ENCODE data around the gene SCFD1.
"Not testable (repeated sequence)": the region's sequence is repeated elsewhere in the genome, so short reads cannot be mapped to it uniquely, and the experiment has no call there.

The SCFD1 gene

DNA sequence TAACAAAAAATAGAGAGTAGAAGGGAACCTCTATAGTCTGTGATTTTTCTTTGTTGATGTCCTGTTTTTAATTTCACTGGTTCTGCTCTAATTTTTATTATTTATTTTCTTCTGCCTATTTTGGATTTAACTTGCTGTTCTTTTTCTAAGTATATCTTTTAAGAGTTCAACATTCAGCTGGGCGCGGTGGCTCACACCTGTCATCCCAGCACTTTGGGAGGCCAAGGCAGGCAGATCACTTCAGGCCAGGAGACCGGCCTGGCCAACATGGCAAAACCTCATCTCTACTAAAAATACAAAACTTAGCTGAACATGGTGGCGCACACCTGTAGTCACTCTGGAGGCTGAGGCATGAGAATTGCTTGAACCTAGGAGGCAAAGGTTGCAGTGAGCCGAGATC is 58.7 kb downstream of the SCFD1 start:
- not testable (repeated sequence) for DNase-seq

DNA sequence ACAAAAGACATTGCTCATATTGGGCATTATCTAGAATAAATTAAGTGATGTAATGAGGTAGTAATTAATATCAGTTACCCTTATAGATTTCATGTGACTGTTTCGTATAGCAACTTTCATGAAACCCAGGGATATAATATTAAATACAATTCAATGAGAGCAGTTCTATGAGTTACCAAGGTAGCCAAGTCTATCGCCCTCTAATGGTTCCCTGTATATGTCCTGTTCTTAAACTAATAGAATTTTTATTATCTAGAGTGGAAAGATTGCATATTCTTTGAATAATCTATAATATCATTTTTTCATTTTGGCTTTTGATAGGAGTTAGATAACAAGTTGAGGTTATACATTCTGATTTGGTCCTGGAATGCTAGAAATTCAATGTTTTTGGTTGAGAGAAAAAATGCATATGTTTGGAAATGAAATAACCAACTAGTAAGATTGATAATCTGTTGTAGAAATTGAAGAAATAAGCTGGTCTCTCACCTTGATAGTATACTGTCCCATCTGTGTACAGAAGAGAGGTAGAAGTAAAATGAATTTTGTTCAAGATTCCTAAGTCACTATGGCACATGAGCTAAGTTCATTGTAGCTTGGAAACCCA is 59.7 kb downstream of the SCFD1 start:
- no peak for DNase-seq

DNA sequence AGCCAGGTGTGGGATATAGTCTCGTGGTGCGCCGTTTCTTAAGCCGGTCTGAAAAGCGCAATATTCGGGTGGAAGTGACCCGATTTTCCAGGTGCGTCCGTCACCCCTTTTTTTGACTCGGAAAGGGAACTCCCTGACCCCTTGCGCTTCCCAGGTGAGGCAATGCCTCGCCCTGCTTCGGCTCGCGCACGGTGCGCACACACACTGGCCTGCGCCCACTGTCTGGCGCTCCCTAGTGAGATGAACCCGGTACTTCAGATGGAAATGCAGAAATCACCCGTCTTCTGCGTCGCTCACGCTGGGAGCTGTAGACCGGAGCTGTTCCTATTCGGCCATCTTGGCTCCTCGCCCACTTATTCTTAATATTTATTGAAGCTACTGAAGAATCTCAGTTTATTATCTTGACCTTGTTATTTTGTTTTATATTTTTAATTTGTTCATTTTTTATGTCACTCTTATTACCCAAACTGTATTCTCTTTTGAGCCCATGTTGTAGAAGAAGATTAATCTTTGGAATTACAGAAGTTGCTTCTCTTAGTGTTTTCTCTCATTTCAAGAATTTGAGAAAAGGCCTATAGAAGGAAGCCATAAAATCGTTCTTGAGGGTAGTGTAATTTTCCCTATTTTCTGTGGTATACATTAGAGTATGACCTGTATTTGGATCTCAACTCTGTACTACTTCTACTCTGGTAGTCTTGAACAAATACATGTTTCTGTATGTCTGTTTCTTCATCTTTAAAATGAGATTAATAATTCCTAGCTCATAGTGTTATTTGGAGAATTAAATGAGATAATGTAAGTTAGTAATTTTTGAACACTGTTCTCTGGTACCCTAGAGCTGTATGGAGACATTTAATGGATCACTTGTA is 68.6 kb downstream of the SCFD1 start:
- DNase-seq = not testable (repeated sequence)

DNA sequence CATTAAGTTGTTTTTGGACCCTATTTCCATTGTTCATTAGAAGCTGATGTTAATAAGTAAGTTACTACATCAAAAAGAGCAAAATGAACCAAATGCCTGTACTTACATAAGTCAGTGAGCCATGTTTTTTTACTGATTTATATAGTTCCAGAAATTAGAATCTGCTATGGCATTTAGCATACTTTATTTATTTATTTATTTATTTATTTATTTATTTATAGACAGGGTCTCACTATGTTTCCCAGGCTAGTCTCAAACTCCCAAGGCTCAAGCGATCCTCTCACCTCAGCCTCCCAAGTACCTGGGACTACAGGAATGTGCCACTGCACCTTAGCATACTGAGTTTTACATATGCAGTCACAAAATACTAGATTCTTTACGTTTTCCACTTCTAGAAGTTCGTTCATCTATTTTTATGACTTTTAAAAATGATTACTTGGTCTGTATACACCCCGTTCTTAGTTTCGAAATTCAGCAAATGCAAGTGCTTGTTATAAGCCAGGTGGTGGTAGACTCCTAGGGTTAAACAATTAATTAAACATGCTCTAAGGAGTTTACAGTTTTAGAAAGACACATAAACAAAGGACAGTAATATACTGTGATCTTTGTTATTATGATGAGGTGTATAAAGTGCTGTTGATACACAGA is 69.8 kb downstream of the SCFD1 start:
- DNase-seq = no peak

DNA sequence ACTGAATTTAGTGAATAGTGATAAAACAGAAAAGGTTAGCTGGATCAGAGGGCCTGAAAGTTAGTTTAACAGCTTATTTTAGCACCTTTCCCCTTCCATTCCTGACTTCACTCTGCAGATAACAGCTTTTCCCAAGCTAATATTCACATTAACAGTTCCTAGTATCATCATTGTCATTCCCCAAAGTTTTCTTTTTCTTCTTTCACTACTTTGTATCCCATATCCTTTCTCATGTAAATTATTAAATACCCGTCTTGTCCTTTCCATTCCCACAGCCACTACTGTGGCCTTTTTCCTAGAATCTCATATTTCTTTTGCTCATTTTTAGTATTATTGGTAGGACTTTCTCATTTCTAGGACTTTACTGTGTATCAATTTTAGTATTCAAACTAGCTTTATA is 70.5 kb downstream of the SCFD1 start:
- DNase-seq = no peak

DNA sequence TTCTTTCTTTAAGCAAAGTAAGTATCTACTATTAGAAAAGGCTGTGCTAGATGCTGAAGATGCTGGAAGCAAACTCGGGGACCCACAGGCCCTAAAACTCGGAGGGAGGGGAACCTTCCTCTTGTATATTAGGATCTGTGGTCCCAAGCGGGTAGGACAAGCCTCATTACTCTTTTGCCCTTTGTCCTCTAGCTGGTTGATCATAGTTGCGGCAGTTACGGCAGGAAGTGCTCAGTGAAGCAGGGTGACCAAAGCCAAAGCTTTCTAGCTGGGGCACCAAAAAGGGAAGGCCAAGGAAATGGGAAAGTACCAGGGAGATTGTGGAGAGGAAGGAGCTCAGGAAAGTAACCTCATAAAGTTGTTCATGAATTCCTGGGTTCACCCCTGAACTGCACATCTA is 76.3 kb downstream of the SCFD1 start:
- no peak for DNase-seq

DNA sequence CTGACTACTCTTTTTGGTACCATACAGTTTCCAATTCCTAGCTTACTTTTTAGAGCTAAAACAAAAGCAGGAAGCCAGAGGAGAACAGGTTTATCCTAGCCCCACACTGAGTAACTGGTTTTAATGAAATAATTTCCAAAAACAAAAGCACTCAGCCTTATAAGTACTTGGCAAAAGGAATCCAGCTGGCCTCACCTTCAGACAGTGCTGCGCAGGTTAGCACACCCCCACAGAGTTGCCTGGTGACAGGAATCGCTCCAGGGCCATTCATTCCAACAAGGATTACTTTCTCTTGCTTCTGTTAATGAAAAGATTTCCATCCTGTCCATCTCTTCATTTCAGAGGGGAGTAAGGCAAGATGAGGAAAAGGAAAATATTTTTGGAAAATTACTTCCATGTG is 84.6 kb downstream of the SCFD1 start:
- DNase-seq = no peak

DNA sequence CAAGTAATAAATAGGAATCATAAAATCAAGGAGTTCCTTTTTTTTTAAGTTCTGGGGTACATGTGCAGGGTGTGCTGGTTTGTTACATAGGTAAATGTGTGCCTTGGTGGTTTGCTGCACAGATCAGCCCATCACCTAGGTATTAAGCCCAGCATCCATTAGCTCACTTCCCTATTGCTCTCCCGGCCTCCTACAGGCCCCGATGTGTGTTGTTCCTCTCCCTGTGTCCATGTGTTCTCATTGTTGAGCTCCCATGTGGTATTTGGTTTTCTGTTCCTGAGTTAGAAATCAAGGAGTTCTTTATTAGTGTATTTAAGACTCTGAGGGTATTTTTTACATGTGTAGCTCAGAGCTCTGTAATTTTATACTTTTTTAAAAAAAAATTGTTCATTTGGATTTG is 86.0 kb downstream of the SCFD1 start:
- no peak for DNase-seq

DNA sequence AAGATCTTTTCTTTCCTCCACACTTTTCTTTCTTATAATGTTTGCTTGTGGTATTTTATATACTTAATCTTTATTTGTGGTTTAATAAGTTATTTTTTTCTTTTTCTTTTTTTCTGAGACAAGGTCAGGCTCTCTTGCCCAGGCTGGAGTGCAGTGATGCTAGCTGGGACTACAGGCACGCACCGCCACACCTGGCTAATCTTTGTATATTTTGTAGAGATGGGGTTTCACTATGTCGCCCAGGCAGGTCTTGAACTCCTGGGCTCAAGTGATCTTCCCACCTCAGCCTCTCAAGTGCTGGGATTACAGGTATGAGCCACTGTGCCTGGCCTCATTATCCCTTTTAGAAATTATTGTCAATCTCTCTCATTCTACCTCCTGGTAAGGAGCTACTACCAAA is 87.1 kb downstream of the SCFD1 start:
- no peak for DNase-seq

DNA sequence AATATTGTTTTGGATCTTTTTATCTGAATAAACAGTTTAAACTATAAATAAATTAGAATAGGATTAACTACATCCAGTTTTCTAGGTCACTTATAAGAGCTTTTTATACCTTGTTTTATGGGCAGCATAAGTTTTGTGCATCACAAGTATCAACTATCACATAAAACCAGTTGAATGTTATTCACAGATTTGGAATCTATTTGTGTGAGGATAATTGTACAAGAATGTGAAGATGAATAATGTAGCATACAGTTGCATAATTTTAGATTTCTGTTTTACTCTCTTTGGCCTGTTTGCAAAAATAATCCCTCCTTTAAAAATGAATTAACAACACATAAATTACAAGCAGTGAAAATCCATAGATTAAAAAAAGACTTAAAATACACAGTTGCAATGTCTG is 88.8 kb downstream of the SCFD1 start:
- DNase-seq = no peak

DNA sequence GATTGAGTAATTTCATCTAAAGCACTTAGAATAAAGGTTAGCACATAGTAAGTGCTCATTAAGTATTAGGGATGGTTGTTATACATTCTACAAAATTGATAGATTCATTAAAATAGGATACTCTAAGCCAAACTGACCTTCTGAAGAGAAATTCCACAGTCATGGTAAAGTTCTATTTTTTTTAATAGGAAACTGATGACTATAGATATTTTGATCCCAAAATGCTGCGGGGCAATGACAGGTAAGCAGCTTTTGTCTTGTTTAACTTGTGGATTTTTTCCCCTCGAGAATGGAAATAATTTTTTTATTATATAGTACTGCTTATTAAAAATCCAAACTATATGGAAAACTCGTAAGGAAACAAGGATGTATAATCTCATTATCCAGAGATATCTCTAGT is 97.0 kb downstream of the SCFD1 start:
- no peak for DNase-seq

DNA sequence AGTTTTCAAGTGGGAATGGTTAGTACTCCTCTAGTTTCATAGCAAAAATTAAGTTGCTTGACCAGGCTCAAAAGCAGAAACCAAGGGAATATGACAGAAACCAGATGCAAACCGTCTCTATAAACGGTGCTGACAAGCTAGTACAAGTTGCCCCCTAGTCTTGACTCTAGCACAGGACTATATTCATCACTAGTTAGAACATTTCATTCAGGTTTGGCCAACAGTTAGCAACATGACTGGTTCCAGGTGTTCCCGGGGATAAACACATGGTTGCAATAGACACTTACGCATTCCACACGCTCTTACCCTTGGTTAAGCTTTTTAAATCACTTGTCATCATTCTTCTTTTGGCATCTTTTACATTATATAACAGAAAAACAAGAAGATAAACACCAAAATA is 103.6 kb downstream of the SCFD1 start:
- DNase-seq = no peak

DNA sequence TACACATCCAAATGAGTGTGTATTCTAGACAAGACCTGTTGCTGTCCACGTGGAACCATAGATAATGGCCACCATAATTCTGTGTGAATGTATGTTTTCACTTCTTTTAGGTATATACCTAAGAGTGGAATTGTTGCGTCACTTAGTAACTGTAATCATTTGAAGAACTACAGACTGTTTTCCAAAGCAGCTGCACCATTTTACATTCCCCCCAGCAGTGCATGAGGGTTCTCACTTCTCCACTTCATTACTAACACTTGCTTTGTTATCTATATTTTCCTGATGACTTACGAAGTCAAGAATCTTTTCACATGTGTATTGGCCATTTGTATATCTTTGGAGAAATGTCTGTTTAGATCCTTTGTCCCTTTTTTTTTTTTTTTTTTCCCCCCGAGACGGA is 106.4 kb downstream of the SCFD1 start:
- no peak for DNase-seq

DNA sequence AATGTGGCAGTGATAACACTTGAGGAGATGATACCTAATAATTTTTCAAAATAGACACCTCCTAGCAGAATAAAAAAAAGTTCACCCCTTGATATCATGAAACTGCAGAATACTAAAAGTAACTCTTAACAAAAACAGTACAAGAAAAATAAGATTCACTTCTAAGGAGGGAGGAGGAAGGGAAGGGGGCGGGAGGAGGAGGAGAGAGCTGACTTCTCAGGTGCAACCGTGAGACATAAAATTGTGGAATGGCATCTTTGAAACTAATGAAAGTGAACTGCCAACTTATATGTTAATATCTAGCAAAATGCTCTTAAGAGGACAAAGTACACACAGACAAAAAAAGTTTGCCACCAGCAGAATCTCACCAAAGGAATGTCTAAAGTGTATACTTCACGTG is 115.8 kb downstream of the SCFD1 start:
- DNase-seq = no peak

DNA sequence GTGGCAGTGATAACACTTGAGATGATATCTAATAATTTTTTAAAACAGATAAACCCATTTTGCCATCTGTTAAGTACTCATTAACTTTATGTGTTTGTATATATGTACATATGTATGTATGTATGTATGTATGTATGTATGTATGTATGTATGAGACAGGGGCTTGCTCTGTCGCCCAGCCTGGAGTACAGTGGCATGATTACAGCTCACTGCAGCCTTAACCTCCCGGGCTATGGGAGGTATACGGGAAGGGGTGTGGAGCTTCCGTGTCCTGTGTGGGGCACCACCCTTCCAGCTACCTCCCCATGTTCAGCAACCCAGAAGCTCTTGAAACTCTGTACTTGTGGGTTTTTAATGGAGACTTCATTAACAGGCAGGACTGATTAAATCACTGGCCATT is 116.9 kb downstream of the SCFD1 start:
- DNase-seq = no peak

DNA sequence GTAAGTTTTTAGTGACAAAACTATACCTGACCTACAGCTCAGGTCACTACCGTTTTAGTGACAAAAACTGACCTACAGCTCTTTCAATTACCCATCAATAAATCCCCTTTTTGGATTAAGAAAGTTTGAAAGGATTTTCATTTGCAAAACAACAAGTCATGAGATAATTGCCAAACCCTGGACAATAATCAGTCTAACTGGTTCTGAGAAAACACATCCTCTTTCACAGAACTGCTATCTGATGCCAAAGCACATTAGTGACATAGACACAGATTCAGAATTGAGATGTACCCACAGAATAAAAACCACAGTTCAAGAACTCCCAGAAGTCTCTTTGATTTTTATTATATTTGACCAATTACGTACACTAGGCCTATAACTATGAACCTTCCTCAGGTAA is 126.2 kb downstream of the SCFD1 start:
- no peak for DNase-seq

DNA sequence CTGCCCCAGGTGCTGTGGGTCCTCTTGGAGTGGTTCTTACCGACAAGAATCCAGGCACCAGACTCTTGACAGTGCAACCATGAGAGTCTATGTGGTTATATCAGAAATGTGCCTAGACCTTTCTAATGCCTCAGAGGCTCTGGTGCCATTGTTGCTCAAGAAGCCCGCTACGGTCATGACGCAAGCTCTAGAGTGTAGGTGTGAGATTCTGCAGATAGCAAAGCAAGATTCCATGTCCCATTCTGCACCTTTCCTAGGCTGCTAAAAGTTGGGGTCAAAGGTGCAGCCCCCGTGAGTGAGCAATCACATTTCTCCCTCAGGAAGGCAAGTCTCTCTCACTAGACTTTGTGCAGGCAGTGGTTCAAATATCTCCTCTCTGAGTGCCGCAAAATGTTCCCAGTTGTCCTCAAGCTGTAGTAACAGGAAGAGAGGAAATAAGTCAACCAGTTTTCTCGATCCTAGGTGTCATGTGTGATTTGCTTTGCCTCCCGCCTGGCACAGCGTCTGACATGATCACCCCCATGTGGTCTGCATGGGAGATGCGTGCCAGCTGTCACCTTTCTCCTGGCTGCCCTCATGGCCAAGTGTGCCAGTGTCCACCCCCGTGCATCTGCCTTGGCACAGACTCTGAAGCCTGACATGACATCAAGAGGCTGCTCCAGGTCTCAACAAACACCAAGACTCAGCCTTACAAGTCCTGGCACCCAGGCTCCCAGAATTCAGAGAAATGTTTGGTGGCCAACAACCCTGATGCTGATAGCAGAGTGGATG is 129.7 kb downstream of the SCFD1 start:
- DNase-seq = no peak

DNA sequence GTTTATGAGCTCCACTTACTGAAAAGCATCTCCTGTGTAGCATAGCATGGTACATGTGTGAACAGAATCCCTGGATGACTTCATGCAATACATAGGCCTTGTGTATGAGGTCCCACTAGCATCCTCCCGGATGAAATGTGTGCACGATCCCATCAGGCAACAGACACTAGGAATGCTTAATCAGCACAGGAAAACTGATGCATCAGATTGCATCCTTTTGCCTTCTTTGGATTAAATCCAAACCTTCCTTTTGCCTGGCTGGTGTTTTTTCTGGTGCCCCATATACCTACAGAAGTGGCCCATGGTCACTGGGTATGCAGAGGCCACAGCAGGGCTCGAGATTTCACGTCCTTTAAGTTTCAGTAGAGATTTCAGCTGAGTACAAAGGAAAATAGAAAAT is 131.3 kb downstream of the SCFD1 start:
- DNase-seq = no peak

DNA sequence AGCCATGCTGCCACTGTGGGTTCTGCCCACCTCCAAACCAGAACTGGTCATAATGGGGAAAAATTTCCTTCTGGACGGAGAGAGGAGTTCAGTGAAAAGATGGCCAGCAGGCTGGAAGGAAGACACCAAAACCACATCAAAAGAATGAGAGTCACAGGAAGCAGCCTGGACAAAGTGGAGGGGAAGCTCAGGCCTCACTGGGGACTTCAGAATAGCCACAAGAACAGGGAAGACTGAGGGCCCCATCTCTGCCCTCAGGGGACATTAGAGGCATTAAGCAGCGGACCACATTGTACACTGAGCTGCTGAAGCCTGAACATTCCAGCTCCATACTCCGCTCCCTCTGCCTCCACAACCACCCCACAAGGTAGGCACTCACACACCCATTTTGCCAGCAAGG is 132.7 kb downstream of the SCFD1 start:
- DNase-seq = no peak

DNA sequence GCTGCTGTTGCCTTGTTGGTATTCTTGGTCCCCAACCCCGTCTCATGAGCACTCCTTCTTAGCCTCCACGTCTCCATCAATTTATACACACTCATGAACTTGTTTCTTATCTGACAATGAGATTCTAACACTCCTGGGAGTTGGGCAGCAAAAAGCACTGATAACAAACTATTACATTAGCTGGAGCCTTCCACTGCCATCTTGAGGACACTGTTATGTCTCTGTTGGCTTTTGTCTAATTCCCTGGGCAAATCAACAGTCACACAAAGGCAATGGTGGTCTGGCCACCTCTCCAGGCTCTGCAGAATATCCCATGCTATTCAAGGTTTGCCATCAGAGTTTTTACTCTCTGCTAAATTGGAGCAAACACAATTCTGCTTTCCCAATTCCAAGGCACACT is 134.5 kb downstream of the SCFD1 start:
- DNase-seq = no peak

DNA sequence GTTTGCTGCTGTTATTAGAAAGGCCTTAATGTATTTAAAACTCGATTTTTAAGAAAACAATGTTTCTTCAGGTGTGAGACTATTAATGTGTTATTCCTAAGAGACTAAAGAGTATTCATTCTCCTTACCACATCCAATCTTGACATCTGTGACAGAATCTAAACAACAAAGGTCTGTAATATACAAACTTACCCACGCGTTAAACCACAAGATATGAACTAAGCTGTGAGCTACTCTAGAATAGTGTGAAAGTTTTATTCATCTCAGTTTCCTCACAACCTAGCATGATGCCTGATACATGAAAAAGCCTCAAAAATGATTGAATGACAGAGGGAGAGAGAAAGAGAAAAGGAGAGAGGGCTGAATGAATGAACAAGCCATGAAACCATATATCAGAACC is 135.0 kb downstream of the SCFD1 start:
- DNase-seq = no peak

DNA sequence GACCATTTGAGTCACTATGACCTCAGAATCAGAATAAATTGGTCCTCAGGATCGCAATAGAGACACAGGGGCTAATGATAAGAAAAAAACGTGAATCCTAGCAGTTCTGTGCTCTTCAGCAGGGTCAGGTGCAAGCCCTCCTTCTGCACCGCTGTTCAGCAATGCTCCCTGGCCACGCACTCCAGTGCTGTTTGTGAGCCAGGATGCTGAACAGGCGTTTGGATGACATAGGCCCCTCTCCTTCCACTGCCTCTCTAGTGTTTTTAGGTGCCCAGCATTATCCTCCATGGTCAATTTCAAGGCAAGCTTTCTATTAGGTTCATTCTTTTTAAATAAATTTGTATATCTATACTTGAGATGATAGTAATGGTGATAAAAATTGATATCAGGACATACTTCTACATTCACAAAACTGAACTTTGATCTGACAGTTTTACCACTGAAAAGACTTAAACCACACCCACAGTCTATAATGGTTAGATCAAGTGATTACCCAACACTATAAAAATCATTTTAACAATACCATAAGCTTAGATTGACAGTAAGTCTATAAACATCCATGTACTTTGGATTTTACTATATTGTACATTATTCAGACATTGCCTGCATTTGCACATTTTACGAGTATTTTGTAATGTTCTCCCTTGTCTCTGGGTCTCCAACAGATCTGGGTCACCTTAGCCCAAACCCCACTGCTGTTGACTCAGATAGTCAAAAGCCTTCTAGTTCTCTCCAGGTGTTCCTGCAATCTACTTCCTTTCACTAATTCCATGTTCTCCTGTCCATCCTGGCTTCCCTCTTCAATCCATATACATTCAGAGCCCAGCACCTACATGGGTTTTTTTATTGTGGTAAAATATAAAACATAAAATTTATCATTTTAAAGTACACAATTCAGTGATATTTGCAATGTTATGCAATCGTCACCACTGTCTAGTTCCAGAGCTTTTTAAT is 137.3 kb downstream of the SCFD1 start:
- DNase-seq = no peak

All from SIG-M5 (cell line).